SIG-M5 (cell line): Measurements from ENCODE around the gene TMEM245.
"Not testable (repeated sequence)": the region's sequence is repeated elsewhere in the genome, so short reads cannot be mapped to it uniquely, and the experiment has no call there.

Source experiments
- DNase-seq: peaks from one replicate; lab custom pipeline; 2025; lab: John Stamatoyannopoulos, UW

The TMEM245 gene

GRCh38 chr9:108991479-108991878, 128.3 kb downstream of the TMEM245 start:
- DNase-seq: no peak

GRCh38 chr9:108983885-108984284, 135.9 kb downstream of the TMEM245 start:
- DNase-seq: no peak

GRCh38 chr9:108980893-108981292, 138.9 kb downstream of the TMEM245 start:
- no peak for DNase-seq

- no peak for DNase-seq
Observed at GRCh38 chr9:108978205-108978604, 141.5 kb downstream of the TMEM245 start.

DNA sequence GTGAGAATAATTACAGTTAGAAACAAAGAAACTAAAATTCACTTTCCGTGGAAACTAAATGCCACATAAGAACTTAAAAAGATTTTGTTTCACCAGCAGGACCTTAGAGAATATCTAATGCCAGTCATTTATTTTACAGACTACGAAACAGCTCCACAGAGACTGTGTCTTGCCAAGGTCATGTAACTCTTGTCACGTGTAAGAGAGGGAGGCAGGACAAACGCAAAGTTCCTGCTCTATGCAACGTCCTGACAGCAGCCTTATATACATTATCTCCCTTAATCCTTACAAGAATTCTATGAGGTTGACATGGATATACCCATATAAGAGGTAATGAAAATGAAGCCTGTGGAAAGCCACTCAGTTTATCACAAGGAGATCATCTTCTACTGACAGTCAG, 145.9 kb downstream of the TMEM245 start:
- no peak for DNase-seq

- no peak for DNase-seq
Observed at GRCh38 chr9:108972626-108973209, 147.0 kb downstream of the TMEM245 start.

DNA sequence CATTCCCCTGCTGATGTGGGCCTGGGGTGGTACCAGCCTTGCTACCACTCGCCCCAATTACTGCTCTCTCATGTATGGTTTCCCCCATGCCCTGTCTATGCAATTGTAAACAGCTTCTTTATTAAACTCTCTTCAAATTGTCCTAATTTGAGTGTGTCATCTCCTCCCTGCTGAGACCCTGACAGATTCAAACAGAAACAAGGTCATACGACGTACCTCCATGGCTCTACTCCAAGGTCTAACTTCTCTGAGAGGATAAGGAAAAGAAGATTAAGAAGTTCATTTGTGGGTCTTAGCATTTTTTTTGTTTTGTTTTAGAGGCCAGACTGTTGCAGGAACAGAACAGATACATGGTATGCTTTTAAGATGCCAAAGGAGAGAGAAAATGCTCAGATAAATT, 147.6 kb downstream of the TMEM245 start:
- DNase-seq: no peak

- DNase-seq: not testable (repeated sequence)
Observed at GRCh38 chr9:108971392-108971791, 148.4 kb downstream of the TMEM245 start.

- DNase-seq: no peak
Observed at GRCh38 chr9:108967916-108968315, 151.8 kb downstream of the TMEM245 start.
